ENCODE data around the gene FOXRED1.

DNA sequence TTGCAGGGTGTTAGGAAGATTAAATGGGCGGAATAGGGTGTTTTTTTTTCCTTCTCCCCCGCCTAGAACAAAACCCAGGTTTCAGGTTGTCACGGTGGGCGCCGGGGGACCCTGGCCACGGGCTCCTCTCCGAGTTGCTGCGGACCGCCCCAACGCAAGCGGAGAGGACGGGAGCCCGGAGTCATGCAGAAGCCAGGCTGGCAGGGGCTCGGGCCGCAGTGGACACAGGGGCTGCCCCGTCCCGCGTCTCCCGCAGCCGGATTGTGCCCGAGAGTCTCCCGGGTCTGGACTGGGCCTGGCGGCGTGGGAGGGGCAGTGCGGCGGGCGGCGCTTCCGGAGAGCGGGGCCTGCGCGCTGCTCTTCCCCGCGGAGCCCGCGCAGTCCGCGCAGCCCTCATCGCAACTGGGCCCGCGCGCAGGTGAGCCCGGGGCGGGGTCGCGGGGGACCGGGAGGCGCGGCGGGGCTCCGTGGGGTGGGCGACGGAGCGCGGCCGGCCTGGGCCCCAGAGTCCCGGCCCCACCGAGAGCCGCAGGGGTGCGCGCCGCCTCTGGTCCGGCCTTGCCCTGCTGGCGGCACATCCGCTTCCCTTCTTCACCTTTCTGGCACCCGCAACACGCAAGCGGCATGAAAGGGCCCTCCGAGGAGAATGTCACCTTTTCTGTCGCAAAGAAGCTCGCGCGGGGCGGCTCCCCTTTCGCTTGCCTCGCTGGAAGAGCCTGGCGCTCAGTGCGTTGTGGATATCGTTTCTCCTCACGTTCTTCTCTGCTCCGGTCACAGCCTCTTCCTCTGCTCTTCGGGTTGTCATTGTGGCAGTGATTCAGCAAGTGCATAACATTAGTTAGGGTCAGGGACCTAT lies 14.0 kb downstream of the FOXRED1 start, which contains the start of gene TIRAP:
- TF ChIP-seq, protein P1, sequence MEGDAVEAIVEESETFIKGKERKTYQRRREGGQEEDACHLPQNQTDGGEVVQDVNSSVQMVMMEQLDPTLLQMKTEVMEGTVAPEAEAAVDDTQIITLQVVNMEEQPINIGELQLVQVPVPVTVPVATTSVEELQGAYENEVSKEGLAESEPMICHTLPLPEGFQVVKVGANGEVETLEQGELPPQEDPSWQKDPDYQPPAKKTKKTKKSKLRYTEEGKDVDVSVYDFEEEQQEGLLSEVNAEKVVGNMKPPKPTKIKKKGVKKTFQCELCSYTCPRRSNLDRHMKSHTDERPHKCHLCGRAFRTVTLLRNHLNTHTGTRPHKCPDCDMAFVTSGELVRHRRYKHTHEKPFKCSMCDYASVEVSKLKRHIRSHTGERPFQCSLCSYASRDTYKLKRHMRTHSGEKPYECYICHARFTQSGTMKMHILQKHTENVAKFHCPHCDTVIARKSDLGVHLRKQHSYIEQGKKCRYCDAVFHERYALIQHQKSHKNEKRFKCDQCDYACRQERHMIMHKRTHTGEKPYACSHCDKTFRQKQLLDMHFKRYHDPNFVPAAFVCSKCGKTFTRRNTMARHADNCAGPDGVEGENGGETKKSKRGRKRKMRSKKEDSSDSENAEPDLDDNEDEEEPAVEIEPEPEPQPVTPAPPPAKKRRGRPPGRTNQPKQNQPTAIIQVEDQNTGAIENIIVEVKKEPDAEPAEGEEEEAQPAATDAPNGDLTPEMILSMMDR (conservative IDR thresholded peaks at IDR 0.05): no peak
- no peak for TF ChIP-seq EZH2 (IDR thresholded peaks at IDR 0.05; ENCODE audit: low read depth)

Data from PC-9 (cell line).